Medulla oblongata (tissue), 1 donor: ENCODE measurements around the gene USF2.
"Not testable (repeated sequence)": the region's sequence is repeated elsewhere in the genome, so short reads cannot be mapped to it uniquely, and the experiment has no call there.

Source experiments
- DNase-seq: peaks from one replicate; pipeline ENCODE4 v3.0.0-alpha.2; 2015; ENCODE audit errors: extremely low spot score

The USF2 gene

GRCh38 chr19:35284153-35285094 lies 15.7 kb downstream of the USF2 start:
- DNase-seq, result no peak

GRCh38 chr19:35285095-35285449 lies 16.3 kb downstream of the USF2 start:
- no peak for DNase-seq

GRCh38 chr19:35285465-35285864 lies 16.7 kb downstream of the USF2 start:
- DNase-seq, result not testable (repeated sequence)

- not testable (repeated sequence) for DNase-seq
Observed at GRCh38 chr19:35286101-35286500, 17.3 kb downstream of the USF2 start.

- DNase-seq, result no peak
Observed at GRCh38 chr19:35287713-35288112, 19.0 kb downstream of the USF2 start.

GRCh38 chr19:35288331-35288730 lies 19.6 kb downstream of the USF2 start:
- DNase-seq, result no peak

- no peak for DNase-seq
Observed at GRCh38 chr19:35288906-35289305, 20.1 kb downstream of the USF2 start.

- DNase-seq, result peak; percentile 89
Observed at GRCh38 chr19:35290381-35291127, 21.8 kb downstream of the USF2 start.

- no peak for DNase-seq
Observed at GRCh38 chr19:35291259-35291658, 22.5 kb downstream of the USF2 start.

GRCh38 chr19:35291916-35292315 lies 23.2 kb downstream of the USF2 start, which contains the start of gene MAG:
MAG (plus strand) TSS chr19:35292161; CDS start chr19:35295409, 3,248 bp downstream.
- peak; percentile 94 for DNase-seq

DNA sequence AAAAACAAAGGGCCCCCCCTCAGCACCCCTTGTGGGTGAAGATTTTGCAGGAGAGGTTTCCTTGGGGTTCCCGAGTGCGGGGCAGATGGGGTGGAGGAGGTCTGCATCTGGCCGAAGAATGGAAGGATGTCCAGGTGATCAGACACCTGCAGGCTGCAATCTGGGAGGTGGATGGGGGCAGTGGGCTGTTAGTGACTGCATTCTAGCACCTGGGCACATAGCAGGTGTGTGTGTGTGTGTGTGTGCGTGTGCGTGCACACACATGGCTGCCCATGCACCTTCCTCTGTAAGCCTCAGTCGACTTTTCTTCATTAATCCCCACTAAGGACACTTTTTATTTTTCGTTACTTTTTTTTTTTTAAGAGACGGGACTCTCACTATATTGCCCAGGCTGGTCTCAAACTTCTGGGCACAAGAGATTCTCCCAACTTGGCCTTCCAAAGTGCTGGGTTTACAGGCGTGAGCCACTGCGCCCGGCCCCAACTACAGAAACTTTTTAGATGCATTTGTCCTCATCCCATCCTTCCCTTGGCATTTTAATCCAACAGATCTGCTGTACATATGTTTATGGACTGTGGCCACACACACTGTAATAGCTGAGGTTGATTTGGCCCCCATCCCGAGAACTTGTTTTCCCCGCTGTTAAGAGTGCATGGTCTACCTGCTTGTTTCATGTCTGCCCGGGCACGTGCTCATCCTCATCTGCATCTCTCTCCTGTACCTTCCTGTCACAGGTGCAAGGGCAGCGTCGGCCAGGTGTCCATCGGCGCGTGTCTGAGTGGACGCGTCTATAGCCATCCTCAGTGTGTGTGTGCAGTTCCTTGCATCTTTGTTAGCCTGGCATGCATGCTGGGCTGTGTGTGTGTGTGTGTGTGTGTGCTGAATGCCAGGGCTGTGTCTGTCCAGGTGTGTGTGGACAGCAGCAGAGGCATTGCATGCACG lies 23.9 kb downstream of the USF2 start:
- no peak for DNase-seq

DNA sequence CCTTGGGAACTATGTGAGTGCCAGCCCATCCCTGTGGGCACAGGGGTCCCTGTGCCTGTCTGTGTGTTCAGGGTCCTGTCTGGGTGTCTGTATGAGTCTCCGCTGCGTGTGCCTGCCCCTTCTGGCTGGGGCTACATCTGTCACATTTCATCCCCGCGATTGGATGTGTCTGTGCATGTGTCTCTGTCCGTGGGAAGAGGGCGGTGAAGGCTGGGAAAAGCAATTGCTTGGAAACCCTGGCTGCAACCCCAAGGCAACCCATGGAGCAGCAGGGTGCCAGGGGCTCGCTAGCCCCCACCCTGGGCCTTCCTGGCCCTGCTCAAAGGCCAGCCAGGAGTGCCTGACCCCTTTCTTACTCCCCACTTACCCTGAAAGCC lies 24.6 kb downstream of the USF2 start:
- peak; percentile 75 for DNase-seq

DNA sequence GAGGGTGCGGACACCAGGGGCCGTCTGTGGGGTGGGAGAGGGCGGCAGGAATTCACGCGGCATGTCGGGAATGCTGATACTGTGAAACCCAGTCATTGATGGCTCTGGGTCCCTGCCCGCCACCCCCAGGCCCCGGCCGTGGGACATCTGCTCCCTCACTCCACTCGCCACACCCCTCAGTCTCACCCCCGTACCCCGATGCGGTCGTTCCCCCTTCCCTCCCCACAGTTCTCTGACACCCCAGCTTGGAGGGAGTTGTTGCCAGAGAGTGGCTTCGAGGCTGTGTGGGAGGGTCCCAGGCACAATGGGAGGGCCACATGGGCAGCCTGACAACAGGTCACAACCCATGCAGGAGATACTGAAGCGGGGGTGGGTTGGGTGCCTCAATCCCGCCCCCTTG lies 25.0 kb downstream of the USF2 start:
- DNase-seq, result no peak

- no peak for DNase-seq
Observed at GRCh38 chr19:35294328-35294727, 25.6 kb downstream of the USF2 start.

DNA sequence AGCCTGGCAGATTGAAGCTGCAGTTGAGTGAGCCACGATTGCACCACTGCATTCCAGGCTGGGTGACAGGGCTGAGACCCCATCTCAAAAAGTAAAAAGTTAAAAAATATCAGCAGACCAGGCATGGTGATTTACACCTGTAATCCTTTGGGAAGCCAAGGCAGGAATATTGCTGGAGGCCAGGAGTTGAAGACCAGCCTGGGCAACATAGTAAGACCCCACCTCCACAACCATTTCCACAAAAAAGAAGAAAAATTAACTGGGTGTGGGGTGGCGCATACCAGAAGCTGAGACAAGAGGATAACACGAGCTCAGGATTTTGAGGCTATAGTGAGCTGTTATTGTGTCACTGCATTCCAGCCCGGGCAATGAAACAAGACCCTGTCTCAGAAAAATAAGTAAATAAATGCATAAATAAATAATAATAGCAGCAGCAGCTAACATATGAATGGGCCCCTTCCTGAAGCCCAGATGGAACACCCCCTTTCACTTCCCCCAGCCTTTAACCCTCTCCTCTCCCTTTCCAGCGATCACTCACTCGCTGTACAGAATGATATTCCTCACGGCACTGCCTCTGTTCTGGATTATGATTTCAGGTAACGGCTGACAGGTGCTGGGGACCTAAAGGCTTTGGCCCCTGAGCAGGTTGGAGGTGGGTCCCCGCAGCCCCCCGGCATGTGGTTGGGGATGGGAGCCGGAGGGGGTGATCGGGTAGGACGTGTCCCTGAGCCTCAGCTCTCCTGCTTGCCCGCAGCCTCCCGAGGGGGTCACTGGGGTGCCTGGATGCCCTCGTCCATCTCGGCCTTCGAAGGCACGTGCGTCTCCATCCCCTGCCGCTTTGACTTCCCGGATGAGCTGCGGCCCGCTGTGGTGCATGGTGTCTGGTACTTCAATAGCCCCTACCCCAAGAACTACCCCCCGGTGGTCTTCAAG lies 26.4 kb downstream of the USF2 start:
- DNase-seq, result no peak

- no peak for DNase-seq
Observed at GRCh38 chr19:35295792-35296462, 27.2 kb downstream of the USF2 start.

- DNase-seq, result no peak
Observed at GRCh38 chr19:35296644-35297514, 28.1 kb downstream of the USF2 start.

DNA sequence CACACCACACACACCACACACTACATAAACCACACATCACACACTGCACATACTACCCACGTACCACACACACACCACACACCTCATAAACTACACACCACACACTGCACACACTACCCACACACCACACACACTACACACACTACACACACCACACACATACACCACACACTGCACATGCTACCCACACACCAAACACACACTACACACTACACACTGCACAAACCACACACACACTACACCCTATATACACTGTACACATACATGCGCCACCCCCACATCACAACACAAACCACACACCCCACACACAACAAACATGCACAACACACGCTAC lies 28.7 kb downstream of the USF2 start:
- no peak for DNase-seq

DNA sequence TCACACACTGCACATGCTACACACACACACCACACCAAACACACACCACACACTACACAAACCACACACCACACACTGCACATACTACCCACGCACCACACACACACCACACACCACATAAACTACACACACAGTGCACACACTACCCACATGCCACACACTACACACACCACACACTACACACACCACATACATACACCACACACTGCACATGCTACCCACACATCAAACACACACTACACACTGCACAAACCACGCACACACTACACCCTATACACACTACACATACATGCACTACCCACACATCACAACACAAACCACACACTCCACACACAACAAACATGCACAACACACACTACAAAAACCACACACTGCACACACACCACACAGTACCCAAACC lies 29.2 kb downstream of the USF2 start:
- DNase-seq, result no peak
